ENCODE measurements around the gene COL8A1. TPM values are rescaled to one million over a fixed set of nuclear protein-coding genes. Genes with fewer than 3 reads are reported as not detected.
A peak's percentile ranks its signal among the peaks of the same experiment; 100 is the strongest.

The COL8A1 gene
- total RNA-seq, 2 experiments from 2014 or later: not detected

DNA sequence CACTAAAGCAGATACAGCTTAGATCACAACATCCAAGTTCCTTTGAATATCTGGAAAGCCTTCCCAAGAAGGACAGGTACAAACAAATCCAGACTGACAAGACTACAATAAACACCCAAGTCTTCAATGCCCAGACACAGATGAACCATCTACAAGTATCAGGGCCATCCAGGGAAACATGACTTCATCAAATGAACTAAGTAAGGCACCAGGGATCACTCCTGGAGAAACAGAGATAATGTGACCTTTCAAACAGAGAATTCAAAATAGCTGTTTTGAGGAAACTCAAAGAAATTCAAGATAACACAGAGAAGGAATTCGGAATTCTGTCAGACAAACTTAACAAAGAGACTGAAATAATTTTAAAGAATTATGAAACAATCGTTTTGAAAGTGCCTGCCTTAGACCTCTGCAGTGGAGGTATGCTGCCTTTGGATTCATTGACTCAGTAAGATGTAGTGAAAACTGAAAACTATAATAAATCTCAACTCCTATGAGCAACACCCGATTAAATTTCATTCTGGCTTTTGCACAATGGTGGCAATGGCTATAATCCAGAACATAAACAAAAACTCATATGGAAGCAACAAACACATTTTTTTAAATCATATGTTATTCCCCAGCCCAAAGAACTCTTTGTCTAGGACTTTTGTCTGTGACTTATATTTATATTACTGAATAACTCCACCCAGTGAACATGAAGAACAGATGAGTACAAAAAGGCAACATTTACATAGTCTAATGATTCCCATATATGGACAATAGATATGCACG is 12.6 kb upstream of the COL8A1 start:
- CTCF ChIA-PET: no interaction called here
- H3K4me3 Mint-ChIP-seq: no peak overlapping the region
- intact Hi-C loops (cut with DNase I, micrococcal nuclease): no loop called here
- H3K9me3 Mint-ChIP-seq (ENCODE audit: low read depth): no peaks in the 10 kb centered on the region
- POLR2A ChIA-PET: no interaction called here
- no peaks in the 10 kb centered on the region for H3K36me3 Mint-ChIP-seq (ENCODE audit: low read depth)
- ATAC-seq (no peak), DNase-seq (no peak)
- no peak overlapping the region for H3K27ac Mint-ChIP-seq
- peaks cover 3% of the 10 kb centered on the region for H3K4me1 Mint-ChIP-seq
- peaks cover 3% of the 10 kb centered on the region for H3K27me3 Mint-ChIP-seq

DNA sequence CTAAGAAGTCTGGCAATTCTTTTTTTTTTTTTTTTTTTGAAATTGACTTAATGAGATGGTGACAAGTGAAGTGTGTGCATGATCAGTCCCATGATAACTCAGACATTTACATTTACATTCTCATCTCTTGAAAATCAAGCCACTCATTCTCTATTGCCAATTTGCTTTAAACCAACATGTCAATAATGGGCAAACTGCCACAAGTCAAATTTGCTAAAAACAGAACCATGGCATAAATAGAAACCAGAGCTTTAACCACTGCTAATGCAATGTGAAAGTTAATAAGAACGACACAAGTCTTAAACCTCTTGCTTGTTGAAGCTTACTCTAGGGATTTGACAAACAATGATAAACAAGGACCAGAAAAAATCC is 12.0 kb upstream of the COL8A1 start:
- DNase-seq: no peak
- no peaks in the 10 kb centered on the region for H3K9me3 Mint-ChIP-seq (ENCODE audit: low read depth)
- H3K4me1 Mint-ChIP-seq: peaks cover 3% of the 10 kb centered on the region
- ChIA-PET POLR2A (no interaction called here), CTCF (no interaction called here)
- peaks cover 7% of the 10 kb centered on the region for H3K27me3 Mint-ChIP-seq
- H3K4me3 Mint-ChIP-seq: no peak overlapping the region
- ATAC-seq: no peak
- no peaks in the 10 kb centered on the region for H3K36me3 Mint-ChIP-seq (ENCODE audit: low read depth)
- no peak overlapping the region for H3K27ac Mint-ChIP-seq
- intact Hi-C loops (cut with DNase I, micrococcal nuclease): no loop called here

DNA sequence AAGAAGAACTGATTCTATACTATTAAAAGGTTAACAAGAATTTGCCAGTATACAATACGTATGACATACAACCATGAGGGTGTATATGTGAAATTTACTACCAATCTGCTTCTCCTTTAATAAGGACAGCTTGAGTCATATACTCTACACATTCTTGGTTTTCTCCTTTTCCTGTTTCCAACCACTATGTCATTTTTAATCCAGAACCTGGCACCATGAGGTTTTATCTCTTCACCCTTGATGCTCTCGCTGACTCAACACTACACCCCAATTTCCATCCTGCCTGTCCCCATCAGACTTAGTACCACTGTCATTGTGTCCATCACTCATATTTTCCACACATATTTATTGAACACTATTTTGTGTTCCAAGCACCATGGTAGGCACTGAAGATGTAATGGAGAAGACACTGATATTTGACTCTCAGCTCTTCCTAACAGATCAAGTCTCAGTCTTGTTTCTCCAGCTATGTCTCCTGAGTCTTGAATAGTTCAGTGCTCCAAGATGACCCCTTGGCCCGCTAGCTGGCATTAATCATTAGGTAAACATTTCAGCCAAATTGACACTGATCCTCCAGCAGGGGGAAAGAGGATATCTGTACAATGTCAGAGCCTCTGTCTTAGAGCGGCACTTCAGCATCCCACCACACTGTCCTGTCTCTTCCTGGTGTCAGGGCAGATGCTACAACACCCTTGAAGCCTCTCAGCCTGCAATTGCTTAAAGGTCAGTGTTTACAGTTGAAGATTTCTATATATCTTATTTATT is 11.2 kb upstream of the COL8A1 start:
- H3K36me3 Mint-ChIP-seq (ENCODE audit: low read depth): no peaks in the 10 kb centered on the region
- H3K4me1 Mint-ChIP-seq: peaks cover 3% of the 10 kb centered on the region
- intact Hi-C loops (cut with DNase I, micrococcal nuclease): no loop called here
- no peaks in the 10 kb centered on the region for H3K9me3 Mint-ChIP-seq (ENCODE audit: low read depth)
- H3K4me3 Mint-ChIP-seq: no peak overlapping the region
- peaks cover 9% of the 10 kb centered on the region for H3K27me3 Mint-ChIP-seq
- ChIA-PET POLR2A (no interaction called here), CTCF (no interaction called here)
- peak; percentile 36 for ATAC-seq
- no peak overlapping the region for H3K27ac Mint-ChIP-seq
- DNase-seq: peak; percentile 7

- Mint-ChIP-seq H3K4me1 (peaks cover 3% of the 10 kb centered on the region), H3K4me3 (no peak overlapping the region), H3K9me3 (ENCODE audit: low read depth) (no peaks in the 10 kb centered on the region), H3K27ac (no peak overlapping the region), H3K27me3 (peaks cover 25% of the 10 kb centered on the region), H3K36me3 (ENCODE audit: low read depth) (no peaks in the 10 kb centered on the region)
- CTCF ChIA-PET: interaction anchor here (0.6 kb wide), 1 partner anchor 704 kb away, joined by 3 read pairs; no protein-coding TSS in a partner anchor
- intact Hi-C loops (cut with DNase I, micrococcal nuclease): no loop called here
- ATAC-seq (no peak), DNase-seq (no peak)
- POLR2A ChIA-PET: no interaction called here
Observed at GRCh38 chr3:99630815-99631214, 7.6 kb upstream of the COL8A1 start.

- Mint-ChIP-seq H3K9me3 (ENCODE audit: low read depth) (no peaks in the 10 kb centered on the region), H3K27me3 (peaks cover 45% of the 10 kb centered on the region), H3K27ac (no peak overlapping the region), H3K36me3 (ENCODE audit: low read depth) (no peaks in the 10 kb centered on the region), H3K4me1 (peaks cover 13% of the 10 kb centered on the region), H3K4me3 (no peak overlapping the region)
- CTCF ChIA-PET: no interaction called here
- no peak for DNase-seq
- POLR2A ChIA-PET: no interaction called here
- intact Hi-C loops (cut with DNase I, micrococcal nuclease): no loop called here
- ATAC-seq: no peak
Observed at GRCh38 chr3:99633887-99634558, 4.4 kb upstream of the COL8A1 start.

DNA sequence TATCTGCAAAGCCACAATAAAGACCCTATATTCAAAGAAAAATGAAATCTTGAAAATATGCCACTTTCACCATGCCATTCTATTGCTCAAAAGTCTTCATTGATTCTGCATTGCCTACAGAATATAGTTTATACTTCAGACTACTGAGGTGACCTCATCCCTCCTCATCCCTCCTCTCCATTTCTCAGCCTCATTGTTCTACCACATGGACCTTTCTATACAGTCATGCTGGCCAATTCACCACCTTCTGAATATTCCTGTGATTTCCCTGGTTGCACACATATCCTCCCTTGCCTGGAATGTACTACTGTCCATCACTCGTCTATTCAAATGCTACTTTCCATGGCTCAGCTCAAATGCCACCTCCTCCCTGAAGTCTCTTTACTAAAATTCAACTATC is 3.5 kb upstream of the COL8A1 start:
- intact Hi-C loops (cut with DNase I, micrococcal nuclease): no loop called here
- Mint-ChIP-seq H3K9me3 (ENCODE audit: low read depth) (no peaks in the 10 kb centered on the region), H3K4me3 (no peak overlapping the region), H3K4me1 (peaks cover 13% of the 10 kb centered on the region), H3K27me3 (peaks cover 48% of the 10 kb centered on the region), H3K36me3 (ENCODE audit: low read depth) (no peaks in the 10 kb centered on the region), H3K27ac (no peak overlapping the region)
- POLR2A ChIA-PET: no interaction called here
- CTCF ChIA-PET: no interaction called here
- ATAC-seq: no peak
- DNase-seq: no peak

GRCh38 chr3:99635348-99635747 is 3.0 kb upstream of the COL8A1 start:
- Mint-ChIP-seq H3K27ac (no peak overlapping the region), H3K36me3 (ENCODE audit: low read depth) (no peaks in the 10 kb centered on the region), H3K4me1 (peaks cover 13% of the 10 kb centered on the region), H3K4me3 (no peak overlapping the region), H3K27me3 (peaks cover 50% of the 10 kb centered on the region), H3K9me3 (ENCODE audit: low read depth) (no peaks in the 10 kb centered on the region)
- CTCF ChIA-PET: no interaction called here
- DNase-seq: no peak
- ATAC-seq: no peak
- intact Hi-C loops (cut with DNase I, micrococcal nuclease): no loop called here
- POLR2A ChIA-PET: no interaction called here

- H3K27me3 Mint-ChIP-seq: peaks cover 57% of the 10 kb centered on the region
- H3K36me3 Mint-ChIP-seq (ENCODE audit: low read depth): no peaks in the 10 kb centered on the region
- DNase-seq: no peak
- ChIA-PET POLR2A (no interaction called here), CTCF (interaction anchor here (1.5 kb wide), 1 partner anchor 11 kb away, joined by 3 read pairs; no protein-coding TSS in a partner anchor)
- no peak overlapping the region for H3K27ac Mint-ChIP-seq
- peaks cover 13% of the 10 kb centered on the region for H3K4me1 Mint-ChIP-seq
- intact Hi-C loops (cut with DNase I, micrococcal nuclease): no loop called here
- no peak overlapping the region for H3K4me3 Mint-ChIP-seq
- H3K9me3 Mint-ChIP-seq (ENCODE audit: low read depth): no peaks in the 10 kb centered on the region
- ATAC-seq: peak; percentile 44
Observed at GRCh38 chr3:99637016-99637367, 1.4 kb upstream of the COL8A1 start.

GRCh38 chr3:99637368-99638111 is 854 bp upstream of the COL8A1 start:
- ChIA-PET CTCF (interaction anchor here (0.7 to 1.5 kb wide), 4 partner anchors 10 to 27 kb away, joined by 3 read pairs; no protein-coding TSS in a partner anchor), POLR2A (no interaction called here)
- peaks cover 57% of the 10 kb centered on the region for H3K27me3 Mint-ChIP-seq
- peak; percentile 72 for ATAC-seq
- H3K4me1 Mint-ChIP-seq: peaks cover 13% of the 10 kb centered on the region
- H3K27ac Mint-ChIP-seq: no peak overlapping the region
- intact Hi-C loops (cut with DNase I, micrococcal nuclease): no loop called here
- H3K9me3 Mint-ChIP-seq (ENCODE audit: low read depth): no peaks in the 10 kb centered on the region
- H3K4me3 Mint-ChIP-seq: peak overlapping the region; percentile 45
- no peaks in the 10 kb centered on the region for H3K36me3 Mint-ChIP-seq (ENCODE audit: low read depth)
- peak; percentile 9 for DNase-seq

- Mint-ChIP-seq H3K36me3 (ENCODE audit: low read depth) (no peaks in the 10 kb centered on the region), H3K27ac (no peak overlapping the region), H3K9me3 (ENCODE audit: low read depth) (no peaks in the 10 kb centered on the region), H3K27me3 (peaks cover 54% of the 10 kb centered on the region), H3K4me1 (peaks cover 13% of the 10 kb centered on the region), H3K4me3 (no peak overlapping the region)
- no peak for DNase-seq
- intact Hi-C loops (cut with DNase I, micrococcal nuclease): no loop called here
- no peak for ATAC-seq
- ChIA-PET CTCF (interaction anchor here (1.0 kb wide), 1 partner anchor 115 kb away, joined by 3 read pairs; no protein-coding TSS in a partner anchor), POLR2A (no interaction called here)
Observed at GRCh38 chr3:99639579-99639978, 1.2 kb downstream of the COL8A1 start.

- POLR2A ChIA-PET: no interaction called here
- intact Hi-C loops (cut with DNase I, micrococcal nuclease): no loop called here
- no peaks in the 10 kb centered on the region for H3K9me3 Mint-ChIP-seq (ENCODE audit: low read depth)
Observed at GRCh38 chr3:99640214-99640851, 1.9 kb downstream of the COL8A1 start.

More at GRCh38 chr3:99640214-99640851, 1.9 kb downstream of the COL8A1 start:
- Mint-ChIP-seq H3K27ac (no peak overlapping the region), H3K36me3 (ENCODE audit: low read depth) (no peaks in the 10 kb centered on the region), H3K4me3 (no peak overlapping the region), H3K27me3 (peaks cover 53% of the 10 kb centered on the region), H3K4me1 (peaks cover 13% of the 10 kb centered on the region)
- CTCF ChIA-PET: interaction anchor here (1.0 to 1.2 kb wide), 2 partner anchors 8 to 114 kb away, joined by 3 read pairs; no protein-coding TSS in a partner anchor
- DNase-seq: no peak
- ATAC-seq: no peak

All from activated CD4-positive, alpha-beta T cell treated with anti-CD3 and anti-CD28 coated beads for 36 hours (primary cell).